HCT116 (cell line): ENCODE measurements around the gene SYNDIG1.

Experiments
- CEBPB ChIP-seq: IDR thresholded peaks from 2 replicates; pipeline ENCODE4 v1.6.1; 2012; ENCODE audit warnings: low read depth
- EZH2 ChIP-seq: fragments of 200-600 bp; sonication (generic); IDR thresholded peaks from 2 replicates; pipeline ENCODE4 v1.6.1; 2017; ENCODE audit warnings: antibody characterized with exemption, mixed run types
- JUND ChIP-seq: IDR thresholded peaks from 2 replicates; pipeline ENCODE4 v1.6.1; 2012

DNA sequence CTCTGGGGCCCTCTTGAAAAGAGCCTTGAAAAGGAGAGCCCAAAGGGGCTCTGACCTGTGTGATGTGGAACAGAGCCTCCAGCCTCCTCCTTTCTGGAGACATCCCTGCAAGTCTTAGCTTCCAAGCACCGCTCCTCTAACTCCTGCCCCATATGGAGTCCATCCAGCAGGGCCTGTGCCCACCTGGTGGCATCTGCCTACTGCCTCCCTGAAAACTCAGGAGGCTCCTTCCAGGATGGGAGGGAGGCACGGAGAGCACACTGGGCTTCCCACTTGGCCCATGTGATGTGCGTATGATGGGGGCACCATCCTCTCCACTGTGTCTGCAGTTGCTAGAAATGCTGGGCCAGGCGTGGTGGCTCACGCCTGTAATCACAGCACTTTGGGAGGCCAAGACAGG lies 98.1 kb downstream of the SYNDIG1 start:
- TF ChIP-seq CEBPB (no peak), JUND (no peak), EZH2 (no peak)
